GM10266 (cell line): Measurements from ENCODE around the gene RPS4Y1.

Experiments
- DNase-seq: peaks from one replicate; pipeline ENCODE4 v3.0.0; 2012; ENCODE audit errors: extremely low spot score
- TF ChIP-seq, protein P1 (sequence below): IDR thresholded peaks from 2 replicates; pipeline ENCODE4 v1.5.1; 2012; ENCODE audit warnings: mild to moderate bottlenecking, low read depth; ENCODE audit not compliant: control insufficient read depth, insufficient read depth; ENCODE audit errors: missing control alignments

RPS4Y1 gene

DNA sequence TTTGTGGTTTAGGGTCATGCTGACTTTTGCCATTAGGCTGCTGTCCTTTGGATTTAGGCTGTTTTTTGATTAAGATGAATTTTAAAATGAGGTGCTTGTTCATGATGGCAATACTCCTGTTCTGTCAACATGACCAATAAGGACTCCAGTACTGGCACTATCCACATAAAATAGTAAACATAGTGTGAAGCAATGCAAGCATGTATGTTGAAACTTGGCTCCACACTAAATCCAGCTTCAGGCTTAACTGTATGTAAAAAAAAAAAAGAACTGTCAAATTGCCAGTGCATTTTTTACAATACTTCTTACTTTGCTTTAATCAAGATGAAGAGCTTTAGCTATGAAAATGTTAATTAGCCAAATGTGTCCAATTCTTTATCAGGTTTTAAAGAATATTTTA is 6.2 kb upstream of the RPS4Y1 start:
- no peak for DNase-seq
- TF ChIP-seq, protein P1, sequence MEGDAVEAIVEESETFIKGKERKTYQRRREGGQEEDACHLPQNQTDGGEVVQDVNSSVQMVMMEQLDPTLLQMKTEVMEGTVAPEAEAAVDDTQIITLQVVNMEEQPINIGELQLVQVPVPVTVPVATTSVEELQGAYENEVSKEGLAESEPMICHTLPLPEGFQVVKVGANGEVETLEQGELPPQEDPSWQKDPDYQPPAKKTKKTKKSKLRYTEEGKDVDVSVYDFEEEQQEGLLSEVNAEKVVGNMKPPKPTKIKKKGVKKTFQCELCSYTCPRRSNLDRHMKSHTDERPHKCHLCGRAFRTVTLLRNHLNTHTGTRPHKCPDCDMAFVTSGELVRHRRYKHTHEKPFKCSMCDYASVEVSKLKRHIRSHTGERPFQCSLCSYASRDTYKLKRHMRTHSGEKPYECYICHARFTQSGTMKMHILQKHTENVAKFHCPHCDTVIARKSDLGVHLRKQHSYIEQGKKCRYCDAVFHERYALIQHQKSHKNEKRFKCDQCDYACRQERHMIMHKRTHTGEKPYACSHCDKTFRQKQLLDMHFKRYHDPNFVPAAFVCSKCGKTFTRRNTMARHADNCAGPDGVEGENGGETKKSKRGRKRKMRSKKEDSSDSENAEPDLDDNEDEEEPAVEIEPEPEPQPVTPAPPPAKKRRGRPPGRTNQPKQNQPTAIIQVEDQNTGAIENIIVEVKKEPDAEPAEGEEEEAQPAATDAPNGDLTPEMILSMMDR, result no peak

DNA sequence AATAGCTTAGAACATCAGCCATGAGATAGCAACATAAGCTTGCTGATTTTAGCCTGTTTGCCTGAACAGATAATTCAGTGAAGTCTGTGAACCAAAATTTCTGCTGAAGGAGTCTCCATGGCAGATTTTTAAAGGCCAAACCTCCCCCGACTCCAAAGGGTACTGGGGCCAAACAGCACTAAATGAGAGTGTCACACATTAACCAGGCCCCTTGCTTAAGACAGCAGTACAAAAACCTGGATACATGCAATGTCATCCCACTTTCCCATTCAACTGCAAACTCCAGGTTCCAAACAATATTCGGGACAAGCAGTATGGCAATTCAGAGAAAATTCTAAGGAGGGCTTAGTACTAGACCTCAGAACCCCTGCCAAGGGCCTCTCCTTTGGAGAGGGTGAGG is 4.3 kb upstream of the RPS4Y1 start:
- TF ChIP-seq, protein P1, result no peak
- DNase-seq, result no peak

DNA sequence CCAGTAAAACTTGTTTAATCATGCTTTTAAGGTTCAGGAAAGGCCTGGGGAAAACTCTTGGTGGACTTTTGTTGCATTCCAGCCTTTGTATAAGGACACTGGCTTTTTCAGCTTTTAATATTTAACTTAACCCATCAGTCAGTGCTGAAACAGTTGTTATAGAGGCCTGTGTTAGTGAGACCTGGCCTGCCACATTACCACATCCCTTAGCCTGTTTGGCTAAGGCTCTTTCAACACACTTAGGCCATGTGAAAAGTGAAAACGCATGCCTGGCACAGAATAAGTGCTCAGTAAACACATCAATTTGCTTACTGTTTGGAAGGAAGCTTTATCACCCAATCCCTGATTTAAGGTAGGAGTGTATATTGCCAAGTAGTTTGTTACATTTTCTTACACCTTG is 3.5 kb upstream of the RPS4Y1 start:
- no peak for DNase-seq

DNA sequence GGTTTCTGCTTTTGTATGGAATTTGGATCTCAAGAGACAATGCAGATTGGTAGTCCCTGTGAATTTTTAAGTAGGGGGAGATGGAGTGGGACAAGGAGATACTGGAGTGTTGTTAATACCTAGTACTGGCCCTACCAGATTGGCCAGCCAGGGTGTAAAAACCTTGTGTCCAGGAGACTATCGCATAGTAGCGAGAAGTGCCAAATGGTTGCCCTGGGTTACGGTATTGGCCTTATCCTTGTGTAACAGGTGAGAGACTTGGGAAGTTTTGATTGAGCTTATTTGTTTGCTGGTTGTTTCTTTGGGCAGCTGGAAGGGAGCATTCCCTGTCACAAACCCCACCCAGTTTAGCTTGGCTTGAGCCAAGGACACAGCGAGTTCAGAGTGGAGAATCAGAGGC is 5.4 kb downstream of the RPS4Y1 start:
- no peak for DNase-seq
- TF ChIP-seq, protein P1, result no peak

More for the DNA sequence above, 3.5 kb upstream of the RPS4Y1 start:
- TF ChIP-seq, protein P1, result no peak

DNA sequence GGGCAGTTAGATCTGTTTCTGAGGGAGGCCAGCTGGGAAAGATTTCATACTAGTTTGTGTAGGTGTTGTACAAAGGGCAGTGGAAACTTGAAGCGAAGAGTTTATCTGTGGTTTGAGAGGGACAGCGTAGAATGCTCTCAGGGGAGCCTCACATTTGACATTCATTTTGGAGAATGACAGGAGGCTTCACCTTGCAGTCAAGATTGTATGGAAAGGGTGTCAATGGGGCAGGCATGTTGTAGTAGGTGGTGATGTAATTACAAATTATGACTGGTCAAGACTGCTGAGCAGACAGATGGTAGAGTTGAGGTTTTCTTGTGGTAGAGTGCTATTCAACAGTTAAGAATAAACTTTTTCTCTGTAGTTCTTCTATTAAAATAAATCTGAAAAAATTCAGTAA is 7.0 kb downstream of the RPS4Y1 start:
- DNase-seq, result peak; percentile 3
- TF ChIP-seq, protein P1, result no peak

DNA sequence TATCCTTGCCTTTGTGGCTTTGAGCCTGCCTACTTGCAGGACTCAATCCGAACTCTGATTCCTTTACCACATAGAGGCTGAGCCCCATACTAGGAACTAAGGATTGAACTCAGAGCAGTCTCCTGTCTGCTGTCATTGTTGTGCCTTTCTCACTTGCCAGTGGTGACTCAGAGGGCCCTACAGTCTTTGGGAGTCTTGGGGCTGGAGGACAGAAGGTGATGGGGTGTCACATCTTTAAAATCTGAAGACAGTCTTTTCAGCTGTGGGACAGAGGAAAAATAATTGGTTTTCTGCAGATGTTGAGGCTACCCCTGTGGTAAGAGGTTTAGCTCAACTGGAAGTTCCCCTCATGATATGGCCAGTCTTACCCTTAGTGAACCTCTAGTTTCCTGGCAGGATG is 8.0 kb downstream of the RPS4Y1 start:
- no peak for DNase-seq
- TF ChIP-seq, protein P1, result no peak

DNA sequence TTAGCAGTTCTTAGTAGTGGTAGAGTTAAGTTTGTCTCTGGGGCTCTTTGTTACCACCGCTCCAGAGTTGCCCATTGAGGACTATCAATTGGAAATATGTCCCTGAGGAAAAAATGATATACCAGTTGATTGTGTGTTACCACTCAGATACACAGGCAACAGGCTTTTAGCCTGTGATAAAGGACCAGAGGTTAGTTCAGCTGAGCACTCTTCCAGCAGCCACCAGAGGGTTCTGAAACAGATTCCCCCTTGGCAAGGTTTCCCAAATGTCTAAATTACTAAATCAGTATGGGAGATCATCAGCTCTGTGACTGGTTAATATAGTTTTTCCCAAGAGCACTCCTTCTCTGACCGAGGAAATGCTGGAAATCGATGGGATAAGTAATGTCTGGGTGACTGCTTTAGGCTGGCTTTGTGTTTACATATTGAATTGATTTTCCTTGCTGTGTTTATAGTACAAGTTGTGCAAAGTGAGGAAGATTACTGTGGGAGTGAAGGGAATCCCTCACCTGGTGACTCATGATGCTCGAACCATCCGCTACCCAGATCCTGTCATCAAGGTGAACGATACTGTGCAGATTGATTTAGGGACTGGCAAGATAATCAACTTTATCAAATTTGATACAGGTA is 12.9 kb downstream of the RPS4Y1 start:
- TF ChIP-seq, protein P1, result no peak
- DNase-seq, result no peak
